HPDE6-E6E7 (cell line): Measurements from ENCODE around the gene DSCAM.
A peak's percentile ranks its signal among the peaks of the same experiment; 100 is the strongest.
"Not testable (repeated sequence)": the region's sequence is repeated elsewhere in the genome, so short reads cannot be mapped to it uniquely, and the experiment has no call there.

ENCODE experiments used
- DNase-seq: peaks from one replicate; pipeline ENCODE4 v3.0.0; 2011; ENCODE audit warnings: missing footprints; ENCODE audit errors: extremely low spot score

The DSCAM gene

GRCh38 chr21:40846587-40847411 is at the start of gene DSCAM:
Gene DSCAM, minus strand, starts transcription at chr21:40847158. Its CDS starts 497 bp downstream, at chr21:40846661.
- no peak for DNase-seq

DNA sequence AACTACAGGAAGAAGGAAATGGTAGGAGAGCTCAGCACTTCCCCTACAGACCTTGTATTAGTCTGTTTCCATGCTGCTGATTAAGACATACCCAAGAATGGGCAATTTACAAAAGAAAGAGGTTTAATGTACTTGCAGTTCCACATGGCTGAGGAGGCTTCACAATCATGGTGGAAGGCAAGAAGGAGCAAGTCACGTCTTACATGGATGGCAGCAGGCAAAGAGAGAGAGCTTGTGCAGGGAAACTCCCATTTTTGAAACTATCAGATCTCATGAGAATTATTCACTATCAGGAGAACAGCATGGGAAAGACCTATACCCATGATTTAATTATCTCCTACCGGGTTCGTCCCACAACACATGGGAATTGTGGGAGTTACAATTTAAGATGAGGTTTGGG is 48.7 kb upstream of the DSCAM start:
- not testable (repeated sequence) for DNase-seq

DNA sequence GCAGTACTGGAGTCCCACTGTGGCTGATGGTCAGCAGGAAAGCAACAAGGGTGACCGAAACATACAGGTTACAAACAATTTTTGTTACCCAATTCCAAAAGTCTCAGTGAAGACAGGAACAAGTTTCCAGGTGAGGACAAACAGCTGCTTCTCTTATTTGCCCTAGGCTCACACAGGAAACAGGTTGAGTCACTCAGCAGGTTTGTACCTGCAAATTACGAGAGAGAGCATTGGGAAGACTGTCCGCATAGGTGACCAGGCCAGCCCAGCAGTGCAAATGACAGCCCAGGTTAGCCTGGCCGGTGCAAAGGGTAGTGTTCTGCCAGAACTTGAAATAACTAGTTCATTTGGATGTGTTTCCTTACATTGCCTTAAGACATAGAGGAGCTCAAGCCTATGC is 40.0 kb upstream of the DSCAM start:
- DNase-seq = peak; percentile 91

DNA sequence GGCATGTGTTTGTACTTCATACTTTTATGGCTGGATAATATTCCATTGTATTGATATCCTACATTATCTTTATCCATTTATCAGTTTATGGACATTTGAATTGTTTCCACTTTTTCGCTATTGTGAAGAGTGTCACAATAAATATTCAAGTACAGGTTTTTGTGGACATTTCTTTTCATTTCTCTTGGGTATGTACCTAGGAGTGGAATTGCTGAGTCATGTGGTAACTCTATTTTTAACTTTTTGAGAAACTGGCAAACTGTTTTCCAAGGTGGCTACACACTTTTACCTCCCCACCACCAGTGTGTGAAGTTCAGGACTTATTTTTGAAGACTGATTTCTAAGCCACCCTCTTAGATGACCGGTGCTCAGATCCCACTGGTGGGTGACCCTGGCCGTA is 39.0 kb upstream of the DSCAM start:
- no peak for DNase-seq

- peak; percentile 36 for DNase-seq
Observed at GRCh38 chr21:40882192-40882915, 35.4 kb upstream of the DSCAM start.

DNA sequence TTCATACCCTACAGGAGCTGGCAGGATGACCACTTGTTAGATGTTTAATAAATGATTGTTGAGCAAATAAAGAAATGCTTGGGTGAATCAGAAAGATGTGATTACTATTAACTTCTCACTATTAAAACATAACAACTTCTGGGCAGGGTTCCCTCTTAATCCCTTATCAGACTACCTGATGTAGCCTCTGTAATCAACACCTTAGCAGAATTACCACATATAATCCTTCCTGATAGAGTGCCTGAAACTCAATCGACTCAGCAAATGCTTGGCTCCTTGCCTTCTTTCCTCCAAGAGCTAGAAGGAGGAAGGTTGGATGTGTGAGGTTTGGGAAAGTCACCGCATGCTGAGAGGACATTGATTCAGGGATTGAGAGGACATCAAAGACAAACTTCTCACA is 34.8 kb upstream of the DSCAM start:
- no peak for DNase-seq

- no peak for DNase-seq
Observed at GRCh38 chr21:40871099-40871498, 24.1 kb upstream of the DSCAM start.

DNA sequence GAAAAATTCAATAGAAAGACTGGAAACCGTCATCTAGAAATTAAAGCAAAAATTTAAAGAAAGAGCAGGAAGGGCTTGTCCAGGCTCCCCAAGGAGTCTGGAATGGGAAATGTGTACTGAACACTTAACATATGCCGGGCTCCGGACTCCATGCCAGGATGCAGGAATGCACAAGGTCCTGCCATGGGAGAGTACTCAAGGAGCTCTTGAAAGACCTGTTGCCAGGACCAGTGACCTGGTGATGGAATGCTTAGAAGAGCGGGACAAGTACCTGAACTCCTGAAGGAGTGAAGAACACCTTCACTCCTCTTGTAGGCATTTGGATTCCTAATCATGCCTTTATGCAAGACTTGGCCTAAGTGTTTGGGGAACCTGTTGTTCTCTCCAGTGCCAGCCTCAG is 16.9 kb upstream of the DSCAM start:
- DNase-seq = no peak

GRCh38 chr21:40858517-40858916 is 11.6 kb upstream of the DSCAM start:
- DNase-seq = no peak

DNA sequence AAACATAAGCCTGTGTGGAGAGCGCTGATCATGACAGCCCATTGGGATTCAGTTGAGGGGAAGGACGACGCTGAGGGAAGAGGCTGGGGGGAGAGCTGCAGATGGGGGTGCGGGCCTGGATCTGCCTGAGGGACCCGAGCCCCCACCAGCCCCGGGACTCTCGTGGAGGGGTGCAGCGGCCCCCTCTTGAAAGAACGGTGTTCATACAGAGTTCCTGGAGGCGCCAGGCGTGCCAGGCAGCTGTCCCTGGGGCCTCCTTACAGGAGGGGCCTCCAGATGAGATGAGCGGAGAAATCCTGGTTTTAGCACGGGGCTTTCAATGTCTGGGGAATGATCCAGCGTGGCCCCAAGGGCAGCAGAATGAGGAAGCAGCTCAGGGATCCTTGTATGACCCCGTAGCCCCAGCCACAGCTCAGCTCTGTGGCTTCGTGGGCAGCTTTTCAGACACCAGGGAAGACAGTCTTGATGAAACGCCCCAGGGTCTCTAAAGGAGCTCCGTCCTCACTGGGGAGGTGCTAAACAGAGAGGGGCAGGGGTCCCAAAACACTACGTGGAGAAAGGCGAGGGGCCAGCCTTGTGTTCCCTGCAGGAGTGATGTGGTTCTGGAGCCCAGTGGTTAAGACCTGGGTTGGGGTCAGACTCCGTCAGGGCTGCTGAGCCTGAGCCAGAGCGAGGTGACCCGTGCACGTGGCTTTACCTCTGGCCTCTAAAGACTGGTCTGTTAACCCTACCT is 7.2 kb upstream of the DSCAM start:
- DNase-seq = no peak

- DNase-seq = no peak
Observed at GRCh38 chr21:40852563-40852962, 5.6 kb upstream of the DSCAM start.

DNA sequence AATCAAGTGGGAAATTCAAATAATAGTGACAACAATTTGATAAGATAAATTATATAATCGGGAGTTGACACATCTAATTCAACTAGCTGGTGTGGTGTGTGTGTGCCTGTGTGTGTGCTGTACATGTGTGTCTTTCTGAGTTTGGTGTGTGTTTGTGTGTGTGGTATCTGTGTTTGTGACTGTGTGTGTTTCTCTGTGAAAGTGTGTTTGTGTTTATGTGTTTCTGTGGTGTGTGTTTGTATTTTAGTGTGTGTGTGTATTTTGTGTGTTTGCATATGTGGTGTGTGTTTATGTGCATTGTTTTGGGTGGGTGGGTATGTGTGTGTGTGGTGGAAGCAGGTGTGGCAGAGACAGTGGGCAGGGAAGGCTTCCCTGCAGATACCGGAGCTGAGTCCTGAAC is 4.8 kb upstream of the DSCAM start:
- no peak for DNase-seq

- no peak for DNase-seq
Observed at GRCh38 chr21:40850071-40850470, 3.1 kb upstream of the DSCAM start.

DNA sequence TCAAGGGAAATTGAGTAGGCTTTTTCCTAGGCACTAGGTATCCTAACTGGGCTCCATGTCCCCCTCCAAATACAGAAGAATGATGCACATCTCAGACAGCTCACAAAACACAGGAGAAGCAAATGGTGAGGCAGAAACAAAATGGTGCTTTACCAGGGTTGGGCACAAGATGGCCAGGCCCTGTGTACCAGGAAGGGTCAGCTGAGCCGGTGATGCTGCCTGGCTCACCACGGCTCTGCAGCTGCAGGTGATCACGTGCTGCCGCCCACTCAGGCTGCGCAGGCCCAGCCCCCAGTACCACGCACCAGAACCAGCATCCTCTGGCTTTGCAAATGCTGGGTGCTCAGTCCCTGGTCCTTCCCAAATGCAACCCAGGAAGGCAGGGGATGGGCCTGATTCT is 993 bp upstream of the DSCAM start:
- no peak for DNase-seq

DNA sequence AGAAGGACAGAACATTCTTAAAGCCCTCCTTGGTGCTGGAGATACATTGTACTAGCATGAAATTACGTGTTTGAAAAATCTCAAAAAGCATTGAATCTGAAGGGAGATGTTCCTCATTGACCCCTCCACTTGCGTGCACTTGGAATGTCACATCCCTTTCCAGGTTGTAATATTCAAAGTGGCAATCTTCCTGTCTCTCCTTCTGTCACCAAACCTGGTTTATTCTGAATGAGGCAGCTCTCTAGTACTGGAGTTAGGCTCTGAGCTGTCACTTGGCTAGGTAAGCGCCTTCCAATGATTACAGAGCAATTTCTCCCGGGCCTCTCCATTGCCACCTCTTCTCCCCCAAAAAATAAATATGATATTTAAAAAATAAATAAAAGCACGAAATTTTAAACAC is 855 bp downstream of the DSCAM start:
- no peak for DNase-seq

DNA sequence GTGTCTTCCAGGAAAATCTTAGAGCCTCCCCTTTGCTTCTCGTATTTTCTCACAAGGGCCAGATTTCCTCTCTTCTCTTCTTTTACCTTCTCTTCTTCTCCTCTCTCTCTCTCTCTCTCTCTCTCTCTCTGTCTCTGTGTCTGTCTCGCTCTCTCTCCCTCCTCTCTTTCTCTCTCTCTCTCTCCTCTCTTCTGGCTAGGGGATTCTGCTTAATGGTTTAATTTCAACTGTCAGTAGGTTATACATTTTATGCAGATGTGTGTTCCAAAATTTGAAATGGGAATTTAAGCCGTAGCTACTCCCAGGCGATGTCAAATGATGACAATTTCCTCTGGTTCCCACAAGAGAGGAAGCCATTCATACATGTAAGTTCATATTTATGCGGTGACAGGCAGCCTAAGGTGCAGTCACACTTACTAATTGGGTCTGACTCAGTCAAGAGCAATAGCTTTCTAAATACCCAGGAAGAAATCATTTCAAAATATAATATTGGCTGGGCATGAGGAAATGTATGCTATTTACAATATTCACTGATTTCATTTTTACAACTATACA is 1.4 kb downstream of the DSCAM start:
- peak; percentile 52 for DNase-seq

DNA sequence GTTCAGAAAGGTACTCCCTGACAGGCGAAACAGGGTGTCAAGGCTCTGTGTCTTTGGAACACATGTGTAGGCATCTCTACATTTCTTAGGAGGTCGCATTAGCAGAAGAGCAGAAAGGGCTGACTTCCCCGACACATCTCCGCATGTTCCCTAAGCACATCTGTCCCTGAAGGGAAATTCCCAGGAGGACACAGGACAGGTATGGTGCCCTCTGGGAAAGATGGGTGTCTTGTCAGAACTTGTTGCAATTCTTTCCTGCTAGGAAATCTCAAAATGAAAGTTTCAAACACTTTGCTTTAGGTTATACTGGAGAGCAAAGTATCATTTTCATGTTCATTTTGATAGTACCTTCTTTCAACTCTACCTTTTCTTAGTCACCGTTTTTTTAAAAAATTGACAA is 2.0 kb downstream of the DSCAM start:
- DNase-seq = no peak

DNA sequence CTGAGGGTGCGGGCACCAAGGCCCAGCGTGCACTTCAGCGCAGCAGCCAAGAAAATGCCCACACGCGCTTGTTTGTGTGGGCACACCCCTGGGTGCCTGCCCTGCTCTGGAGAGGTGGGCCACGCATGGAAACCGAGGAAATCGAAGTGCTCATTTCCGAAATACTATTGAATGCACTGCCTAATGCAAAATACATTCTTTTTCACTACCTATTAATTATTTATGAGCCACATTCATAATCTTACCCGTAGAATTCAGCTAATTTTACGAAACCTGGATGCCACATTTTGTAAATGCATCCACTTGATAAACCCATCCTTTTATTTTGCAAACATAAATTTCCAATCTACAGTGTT is 4.8 kb downstream of the DSCAM start:
- DNase-seq = no peak

DNA sequence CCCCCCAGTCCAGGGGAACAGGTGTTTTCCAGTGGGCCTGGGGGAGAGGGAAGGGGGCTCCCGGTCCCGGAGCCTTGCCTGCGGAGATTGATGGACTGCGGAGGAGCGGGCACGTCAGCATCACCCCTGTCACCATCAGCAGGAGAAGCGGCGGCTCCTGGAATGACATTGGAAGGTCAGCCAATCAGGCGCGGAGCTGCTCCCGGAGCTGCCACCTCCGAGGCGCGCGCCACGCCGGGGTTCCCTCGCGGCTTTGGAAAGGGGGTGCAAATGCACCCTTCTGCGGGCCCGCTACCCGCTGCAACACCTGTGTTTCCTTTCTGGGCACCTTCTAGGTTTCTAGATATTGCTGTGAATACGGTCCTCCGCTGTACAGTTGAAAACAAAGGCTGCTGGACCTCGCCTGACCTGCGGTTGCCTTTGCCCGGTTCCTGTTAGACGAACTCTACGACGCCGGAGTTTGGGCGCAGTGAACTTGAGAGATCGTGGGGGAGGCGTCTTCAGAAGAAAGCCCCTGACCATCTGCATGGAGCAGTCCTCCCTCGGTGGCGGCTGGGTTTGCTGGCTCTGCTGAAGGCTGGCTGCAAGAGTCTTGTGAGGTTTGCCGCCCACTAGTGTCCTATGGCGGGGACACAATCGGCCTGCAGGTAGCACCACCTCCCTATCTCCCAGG is 5.3 kb downstream of the DSCAM start:
- no peak for DNase-seq

GRCh38 chr21:40840401-40841125 is 6.4 kb downstream of the DSCAM start:
- no peak for DNase-seq

DNA sequence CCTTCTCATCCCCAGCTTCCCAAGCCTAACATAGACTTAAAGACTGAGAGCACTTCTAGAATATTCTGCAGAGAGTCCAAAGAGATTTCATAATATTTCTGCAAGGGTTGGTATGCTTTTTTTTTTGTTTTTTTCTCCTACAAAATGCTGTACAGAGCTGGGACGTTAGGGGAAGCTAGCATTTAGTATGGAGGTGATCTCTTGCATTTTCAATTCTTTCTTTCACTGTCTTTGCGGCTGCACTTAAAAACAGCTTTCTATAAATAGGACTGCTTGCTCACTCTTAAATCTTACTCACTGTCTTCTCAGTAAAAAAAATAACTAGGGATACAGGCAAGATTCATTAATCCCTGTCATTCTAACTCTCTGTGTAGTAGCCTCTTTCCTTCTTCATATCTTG is 7.4 kb downstream of the DSCAM start:
- DNase-seq = no peak
